Measurements from ENCODE around the gene PCCB. TPM values are rescaled to one million over a fixed set of nuclear protein-coding genes. Genes with fewer than 3 reads are reported as not detected.

The PCCB gene
- total and polyA plus RNA-seq, 2 of the 8 experiments (the other 6 are each of a cell fraction or from before 2014, with no cell fraction given) = 56.7 to 84.4 TPM

DNA sequence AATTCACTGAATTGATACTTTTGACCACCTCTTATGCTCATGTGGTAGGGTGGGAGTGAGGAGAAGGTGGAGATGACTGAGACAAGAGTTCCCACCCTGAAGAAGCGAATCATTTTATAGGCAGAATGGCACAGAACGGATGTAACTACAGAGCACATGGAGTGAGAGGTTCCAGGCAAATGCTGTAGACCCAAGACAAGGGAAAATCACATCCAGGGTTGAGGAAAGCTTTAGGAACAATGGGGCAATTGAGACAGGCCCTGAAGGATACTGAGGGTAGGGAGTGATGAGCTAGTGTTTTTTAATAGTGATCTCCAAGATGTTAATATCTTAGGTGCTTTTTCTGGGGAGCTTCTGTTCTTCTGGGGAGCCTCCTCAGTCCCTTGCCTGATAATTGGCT lies 8.1 kb downstream of the PCCB start:
- ChIA-PET CTCF (ENCODE audit: partially characterized antibody) (interaction anchor here (0.6 to 1.6 kb wide), 4 partner anchors 9 to 182 kb away, joined by 3 to 5 read pairs (median 3); no protein-coding TSS in a partner anchor), POLR2A (ENCODE audit: partially characterized antibody) (interaction anchor here (0.8 kb wide), 1 partner anchor 8 kb away, joined by 3 read pairs; the partner anchor contains the start of gene PCCB)
- 91% methylated on average over 2 of the region's 2 CpGs; no CpG with 5 or more reads in 1 of the 2 experiments for WGBS, 2 experiments (ENCODE audit: extremely low coverage in 1 of 2, insufficient coverage in 1 of 2, insufficient read length in 1 of 2, insufficient replicate concordance in 2 of 2, low coverage in 1 of 2, low lambda C conversion rate in 2 of 2, missing lambda C conversion rate in 1 of 2)
- no peak overlapping the region for H2AFZ ChIP-seq (ENCODE audit: low read length)
- no peak overlapping the region for H3K4me2 ChIP-seq (ENCODE audit: insufficient read depth in 1 of 2, low read depth in 2 of 2, low read length in 2 of 2)
- no peak overlapping the region for H4K8ac ChIP-seq (ENCODE audit: extremely low read depth, insufficient read depth, low read length)
- no peak overlapping the region for H2BK120ac ChIP-seq (replicated peaks; ENCODE audit: low read depth, low read length)
- no peak overlapping the region for H4K91ac ChIP-seq (replicated peaks; ENCODE audit: insufficient read length, low read length)
- H3K27me3 ChIP-seq (replicated peaks in 1 of 4; ENCODE audit: control insufficient read depth in 3 of 4, extremely low read depth in 1 of 4, insufficient read depth in 3 of 4, low read length in 3 of 4) = no peaks in the 10 kb centered on the region
- no peak overlapping the region for H3K18ac ChIP-seq (ENCODE audit: extremely low read depth, low read length)
- H3K79me2 ChIP-seq (ENCODE audit: control insufficient read depth in 1 of 2, insufficient read depth in 2 of 2, low read length in 2 of 2) = peaks cover 5 to 16% of the 10 kb centered on the region in 2 experiments; a peak in 3 of 4 replicates
- H3K27ac ChIP-seq (ENCODE audit: low read depth, low read length) = no peak overlapping the region
- H2AK5ac ChIP-seq (ENCODE audit: low read depth, low read length) = no peak overlapping the region
- no peak overlapping the region for H3K56ac ChIP-seq (replicated peaks; ENCODE audit: insufficient read length, low read depth, low read length)
- no peak overlapping the region for H2BK5ac ChIP-seq (ENCODE audit: low read depth, low read length)
- H2BK20ac ChIP-seq (ENCODE audit: low read length) = no peak overlapping the region
- H3K79me1 ChIP-seq (ENCODE audit: low read depth, low read length) = peaks cover 3% of the 10 kb centered on the region; the same call in 1 of the 2 replicates
- DNase-seq (ENCODE audit: low read depth in 1 of 2, low spot score in 2 of 2) (no peak), FAIRE-seq (no peak)
- no peaks in the 10 kb centered on the region for H3K9me3 ChIP-seq (ENCODE audit: insufficient read depth in 2 of 2, low read depth in 1 of 2, low read length in 1 of 2)
- no peak overlapping the region for H3K4ac ChIP-seq (replicated peaks; ENCODE audit: insufficient read length, low read depth, low read length)
- no peak overlapping the region for H2BK15ac ChIP-seq (ENCODE audit: low read length)
- no peaks in the 10 kb centered on the region for H3K4me1 ChIP-seq (replicated peaks in 1 of 4; ENCODE audit: control insufficient read depth in 3 of 4, insufficient read depth in 4 of 4, low read length in 3 of 4)
- H3K9ac ChIP-seq (replicated peaks in 1 of 4; ENCODE audit: extremely low read depth in 1 of 4, low read depth in 3 of 4, low read length in 3 of 4) = no peak overlapping the region
- H3K23ac ChIP-seq (ENCODE audit: insufficient read length) = no peak overlapping the region
- no peak overlapping the region for H3K14ac ChIP-seq (ENCODE audit: insufficient read length)
- no peak overlapping the region for H2BK12ac ChIP-seq (ENCODE audit: low read depth, low read length)
- H3K4me3 ChIP-seq (ENCODE audit: extremely low read depth in 1 of 4, insufficient read depth in 2 of 4, low read depth in 3 of 4, low read length in 4 of 4) = no peak overlapping the region
- H3K36me3 ChIP-seq (ENCODE audit: control insufficient read depth in 2 of 4, insufficient read depth in 4 of 4, low read length in 3 of 4) = peaks cover 5 to 39% (median 29%) of the 10 kb centered on the region in 4 experiments
- H4K5ac ChIP-seq (ENCODE audit: insufficient read length, low read depth, low read length) = no peak overlapping the region
- peaks cover 0 to 4% of the 10 kb centered on the region in 2 experiments for H4K20me1 ChIP-seq (replicated peaks in 1 of 2; ENCODE audit: control insufficient read depth in 1 of 2, insufficient read depth in 2 of 2, low read length in 2 of 2)
- no peaks in the 10 kb centered on the region for H3K23me2 ChIP-seq (ENCODE audit: low read depth, low read length)
- TF ChIP-seq POLR2AphosphoS5 (IDR thresholded peaks at IDR 0.05; ENCODE audit: low read depth, low read length) = no peak
- TF ChIP-seq, protein P1, sequence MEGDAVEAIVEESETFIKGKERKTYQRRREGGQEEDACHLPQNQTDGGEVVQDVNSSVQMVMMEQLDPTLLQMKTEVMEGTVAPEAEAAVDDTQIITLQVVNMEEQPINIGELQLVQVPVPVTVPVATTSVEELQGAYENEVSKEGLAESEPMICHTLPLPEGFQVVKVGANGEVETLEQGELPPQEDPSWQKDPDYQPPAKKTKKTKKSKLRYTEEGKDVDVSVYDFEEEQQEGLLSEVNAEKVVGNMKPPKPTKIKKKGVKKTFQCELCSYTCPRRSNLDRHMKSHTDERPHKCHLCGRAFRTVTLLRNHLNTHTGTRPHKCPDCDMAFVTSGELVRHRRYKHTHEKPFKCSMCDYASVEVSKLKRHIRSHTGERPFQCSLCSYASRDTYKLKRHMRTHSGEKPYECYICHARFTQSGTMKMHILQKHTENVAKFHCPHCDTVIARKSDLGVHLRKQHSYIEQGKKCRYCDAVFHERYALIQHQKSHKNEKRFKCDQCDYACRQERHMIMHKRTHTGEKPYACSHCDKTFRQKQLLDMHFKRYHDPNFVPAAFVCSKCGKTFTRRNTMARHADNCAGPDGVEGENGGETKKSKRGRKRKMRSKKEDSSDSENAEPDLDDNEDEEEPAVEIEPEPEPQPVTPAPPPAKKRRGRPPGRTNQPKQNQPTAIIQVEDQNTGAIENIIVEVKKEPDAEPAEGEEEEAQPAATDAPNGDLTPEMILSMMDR (IDR thresholded peaks at IDR 0.05; ENCODE audit: control extremely low read depth in 1 of 3, insufficient read depth in 1 of 3, low read depth in 1 of 3, low read length in 3 of 3) = no peak
- no peak for TF ChIP-seq YY1 (IDR thresholded peaks at IDR 0.05; ENCODE audit: low read depth, low read length)
- TF ChIP-seq HDAC2 (IDR thresholded peaks at IDR 0.05; ENCODE audit: borderline replicate concordance in 1 of 2, low read depth in 2 of 2, low read length in 2 of 2) = no peak
- no peak for TF ChIP-seq SUZ12 (IDR thresholded peaks at IDR 0.05; ENCODE audit: low read length)
- no peak for TF ChIP-seq MAFK (IDR thresholded peaks at IDR 0.05; ENCODE audit: low read depth, low read length)
- no peak for TF ChIP-seq KDM1A (IDR thresholded peaks at IDR 0.05; ENCODE audit: borderline replicate concordance, low read length)
- no peak for TF ChIP-seq CHD1 (IDR thresholded peaks at IDR 0.05; ENCODE audit: low read depth, low read length)
- no peak for TF ChIP-seq CREB1 (IDR thresholded peaks at IDR 0.05)
- no peak for TF ChIP-seq CHD2 (IDR thresholded peaks at IDR 0.05; ENCODE audit: low read length)
- TF ChIP-seq HDAC6 (IDR thresholded peaks at IDR 0.05; ENCODE audit: low read depth, low read length) = no peak
- TF ChIP-seq TEAD4 (IDR thresholded peaks at IDR 0.05; ENCODE audit: low read depth, low read length) = no peak
- no peak for TF ChIP-seq SIX5 (IDR thresholded peaks at IDR 0.05; ENCODE audit: low read depth, low read length)
